Thoracic aorta (tissue), 2 donors: Measurements from ENCODE around the gene SPDYE16. TPM values are rescaled to one million over a fixed set of nuclear protein-coding genes. Genes with fewer than 3 reads are reported as not detected.
"Not testable (repeated sequence)": the region's sequence is repeated elsewhere in the genome, so short reads cannot be mapped to it uniquely, and the experiment has no call there.

Experiments used
- ATAC-seq: fragments of 150-250 bp; one replicate; pipeline ENCODE4 v1.8.0; 2017; ENCODE audit warnings: low read depth; ENCODE audit not compliant: insufficient number of reproducible peaks, low FRiP score
- DNase-seq: peaks from one replicate; pipeline ENCODE4 v3.0.0-alpha.2; 2020; ENCODE audit warnings: low spot score
- H3K27ac ChIP-seq, 2 donors: fragments of 200-600 bp; sonication (generic); 1 replicate in 1 of 2; 2 replicates in 1 of 2; pipeline ENCODE4 v1.5.1; 2016; ENCODE audit warnings: mild to moderate bottlenecking in 2 of 2, moderate library complexity in 2 of 2
- H3K27me3 ChIP-seq: fragments of 200-600 bp; sonication (generic); replicated peaks from 2 replicates; pipeline ENCODE4 v1.6.0; 2016; ENCODE audit warnings: mild to moderate bottlenecking; ENCODE audit not compliant: insufficient read depth
- H3K36me3 ChIP-seq: fragments of 200-600 bp; sonication (generic); one replicate; pipeline ENCODE4 v1.5.1; 2016
- H3K4me1 ChIP-seq, 2 donors: fragments of 200-600 bp; sonication (generic); 1 replicate in 1 of 2; 2 replicates in 1 of 2; pipeline versions ENCODE4 v1.5.1 to v1.6.0; 2016; ENCODE audit warnings: low read depth in 2 of 2, mild to moderate bottlenecking in 1 of 2; ENCODE audit not compliant: control insufficient read depth in 1 of 2
- H3K4me3 ChIP-seq: fragments of 200-600 bp; sonication (generic); 2 replicates; pipeline ENCODE4 v1.5.1; 2016; ENCODE audit warnings: mild to moderate bottlenecking
- H3K9me3 ChIP-seq: fragments of 200-600 bp; sonication (generic); 2 replicates; pipeline ENCODE4 v1.5.1; 2016
- total RNA-seq, 2 donors: library from RNA; depleted of rRNA; stranded (reverse); fragments of >200 nt; gene quantifications; one replicate each; pipeline versions ENCODE4 v1.1.0 to v1.2.3, GENCODE V29; 2016

SPDYE16 gene
- total RNA-seq, 2 donors from 2014 or later = 0.28 to 1.4 TPM

DNA sequence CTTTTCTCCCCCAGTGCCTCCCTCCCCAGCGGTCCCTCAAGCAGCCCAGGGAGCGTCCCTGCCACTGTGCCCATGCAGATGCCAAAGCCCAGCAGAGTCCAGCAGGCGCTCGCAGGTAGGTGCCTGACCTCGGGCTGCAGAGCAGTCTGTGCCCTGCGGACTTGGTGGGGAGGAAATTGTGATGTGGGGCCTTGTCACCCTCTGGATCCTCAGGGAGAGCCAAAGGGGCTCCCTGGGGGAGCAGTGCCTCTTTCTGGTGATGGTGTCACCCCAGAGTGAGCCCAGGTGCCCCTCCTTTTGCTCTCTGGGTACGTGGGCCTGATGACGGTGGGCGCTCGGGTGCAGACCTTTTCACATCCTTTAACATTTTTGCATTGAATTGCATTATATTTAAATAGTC lies 51.0 kb downstream of the SPDYE16 start:
- not testable (repeated sequence) for H3K27ac ChIP-seq, H3K4me3 ChIP-seq, ATAC-seq, H3K27me3 ChIP-seq, DNase-seq, H3K9me3 ChIP-seq, H3K4me1 ChIP-seq, H3K36me3 ChIP-seq

DNA sequence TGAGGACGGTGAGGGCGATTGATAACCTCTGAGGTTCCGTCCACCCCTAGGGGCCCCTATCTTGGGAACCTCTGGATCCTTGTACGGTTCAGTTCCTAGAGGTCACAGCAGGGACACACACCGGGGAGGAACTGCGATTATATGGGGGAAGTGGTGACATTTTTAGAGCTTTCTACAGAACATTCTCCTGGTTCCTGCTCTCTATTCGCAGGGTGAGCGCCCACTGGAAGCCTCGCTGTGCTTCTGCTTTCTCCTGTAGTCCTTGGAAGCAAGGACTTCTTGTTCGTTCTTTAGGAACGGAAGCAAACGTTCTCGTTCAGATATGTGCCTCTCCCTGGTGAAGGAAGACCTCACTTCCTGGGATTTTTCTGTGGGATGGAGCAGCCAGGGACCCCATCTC lies 55.1 kb downstream of the SPDYE16 start:
- not testable (repeated sequence) for DNase-seq, H3K4me3 ChIP-seq, H3K27me3 ChIP-seq, H3K36me3 ChIP-seq, H3K4me1 ChIP-seq, H3K27ac ChIP-seq, H3K9me3 ChIP-seq, ATAC-seq

DNA sequence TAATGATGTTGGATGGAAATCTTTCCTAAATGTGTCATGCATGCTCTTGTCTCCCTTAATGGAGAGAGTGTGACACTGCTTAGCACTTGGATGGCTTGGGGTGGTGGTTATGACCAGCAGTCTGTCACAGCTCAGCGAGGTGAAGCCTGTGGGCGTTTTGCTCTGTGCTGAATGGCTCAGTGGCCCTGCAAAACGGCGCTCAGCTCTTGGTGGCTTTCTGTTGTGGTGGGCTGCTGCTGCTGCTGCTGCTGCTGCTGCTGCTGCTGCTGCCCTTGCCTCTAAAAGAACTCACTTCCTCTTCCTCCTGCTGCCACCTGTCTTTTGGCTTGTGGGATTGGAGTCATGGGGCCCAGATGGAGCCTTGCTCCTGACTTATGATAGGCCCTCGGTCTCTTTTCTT lies 56.5 kb downstream of the SPDYE16 start:
- not testable (repeated sequence) for H3K27ac ChIP-seq, H3K4me1 ChIP-seq, ATAC-seq, H3K27me3 ChIP-seq, H3K9me3 ChIP-seq, H3K4me3 ChIP-seq, DNase-seq
- H3K36me3 ChIP-seq = peaks cover 11% of the 10 kb centered on the region

DNA sequence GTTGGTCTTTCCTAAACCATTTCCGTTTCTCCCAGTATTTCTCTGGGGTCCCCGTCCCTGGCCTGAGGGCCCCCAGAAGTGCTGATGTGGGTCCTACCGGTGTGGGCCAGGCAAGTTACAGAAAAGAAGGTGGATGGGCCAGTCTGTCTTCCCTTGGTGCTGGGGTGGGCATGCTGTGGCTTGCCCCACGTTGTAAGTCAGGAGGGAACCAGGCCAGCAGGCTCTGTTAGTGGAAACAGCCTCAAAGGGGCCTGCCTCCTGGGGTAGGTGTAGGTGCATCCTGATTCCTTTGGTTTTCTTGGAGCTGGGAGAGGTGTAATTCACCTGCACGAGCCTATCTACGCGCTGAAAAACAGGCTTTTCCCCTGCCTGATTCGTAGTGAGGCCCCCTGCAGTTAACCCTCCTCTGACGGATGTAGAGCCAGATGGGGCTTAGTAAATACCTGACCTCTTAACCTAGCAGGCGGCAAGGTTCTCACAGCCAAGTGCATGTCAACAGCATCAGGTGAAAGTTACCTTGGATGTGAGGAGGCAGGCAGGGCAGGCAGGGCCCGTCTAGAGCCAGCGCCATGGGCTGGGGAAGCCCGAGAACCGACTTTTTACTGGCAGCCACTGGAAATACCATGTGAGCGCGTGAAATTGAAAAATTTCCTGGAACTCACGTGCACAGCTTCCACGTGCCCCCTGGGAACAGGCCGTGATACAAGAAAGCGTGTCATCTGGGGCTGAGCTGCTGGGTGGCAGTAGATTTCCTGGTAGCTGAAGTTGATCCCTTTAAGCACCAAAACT lies 57.1 kb downstream of the SPDYE16 start:
- ATAC-seq, H3K27ac ChIP-seq, DNase-seq, H3K27me3 ChIP-seq, H3K4me3 ChIP-seq, H3K4me1 ChIP-seq, H3K9me3 ChIP-seq: not testable (repeated sequence)
- H3K36me3 ChIP-seq = peaks cover 13% of the 10 kb centered on the region

DNA sequence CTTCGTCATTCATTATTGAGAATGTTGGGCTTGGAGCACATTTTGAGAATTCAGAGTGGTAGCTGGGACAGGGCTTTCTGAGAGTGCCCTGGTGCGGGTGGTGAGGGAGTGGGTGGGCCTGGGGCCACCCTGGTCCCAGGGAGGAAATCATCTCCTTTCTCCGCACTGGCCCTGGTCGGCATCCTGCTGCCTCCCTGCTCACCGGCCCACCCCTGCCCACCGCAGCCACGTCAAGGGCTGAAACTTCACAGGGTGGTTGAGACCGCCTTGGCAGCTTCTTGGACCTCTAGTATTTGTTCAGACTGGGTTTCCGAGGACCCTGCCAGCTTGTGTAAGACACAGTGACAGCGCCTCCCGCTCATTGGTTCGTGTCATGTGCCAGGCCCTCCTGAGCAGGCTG lies 58.6 kb downstream of the SPDYE16 start:
- not testable (repeated sequence) for H3K4me1 ChIP-seq, H3K27ac ChIP-seq, H3K9me3 ChIP-seq, H3K27me3 ChIP-seq, ATAC-seq, H3K4me3 ChIP-seq, DNase-seq
- H3K36me3 ChIP-seq = peaks cover 15% of the 10 kb centered on the region

DNA sequence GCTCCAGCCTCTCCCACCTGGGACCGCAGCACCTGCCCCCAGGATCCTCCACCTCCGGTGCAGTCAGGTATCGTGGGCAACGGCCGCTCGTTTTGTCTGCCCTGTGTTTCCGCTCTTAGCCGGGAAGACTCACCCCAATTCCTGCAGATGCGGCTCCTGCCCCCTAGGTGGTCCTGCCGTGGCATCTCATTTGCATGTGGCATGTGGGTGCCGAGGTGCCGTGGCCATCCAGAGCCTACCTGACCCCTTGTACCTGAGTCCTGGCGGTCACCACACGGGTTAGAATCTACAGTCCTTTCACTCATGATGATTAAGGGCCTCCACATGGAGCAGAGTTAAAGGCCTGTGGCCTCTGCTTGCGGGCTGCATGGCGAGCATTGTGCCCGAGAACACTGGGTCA lies 60.0 kb downstream of the SPDYE16 start:
- not testable (repeated sequence) for H3K9me3 ChIP-seq, H3K27ac ChIP-seq, H3K4me3 ChIP-seq, DNase-seq, H3K4me1 ChIP-seq, ATAC-seq, H3K27me3 ChIP-seq
- H3K36me3 ChIP-seq = peaks cover 15% of the 10 kb centered on the region

DNA sequence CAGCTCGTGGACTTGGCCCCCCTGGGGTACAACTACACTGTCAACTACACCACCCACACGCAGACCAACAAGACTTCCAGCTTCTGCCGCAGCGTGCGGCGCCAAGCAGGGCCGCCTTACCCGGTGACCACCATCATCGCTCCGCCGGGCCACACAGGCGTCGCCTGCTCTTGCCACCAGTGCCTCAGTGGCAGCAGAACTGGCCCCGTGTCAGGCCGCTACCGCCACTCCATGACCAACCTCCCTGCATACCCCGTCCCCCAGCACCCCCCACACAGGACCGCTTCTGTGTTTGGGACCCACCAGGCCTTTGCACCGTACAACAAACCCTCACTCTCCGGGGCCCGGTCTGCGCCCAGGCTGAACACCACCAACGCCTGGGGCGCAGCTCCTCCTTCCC lies 60.4 kb downstream of the SPDYE16 start:
- not testable (repeated sequence) for H3K27me3 ChIP-seq, DNase-seq, H3K4me1 ChIP-seq, H3K27ac ChIP-seq, ATAC-seq, H3K9me3 ChIP-seq, H3K4me3 ChIP-seq
- H3K36me3 ChIP-seq = peaks cover 15% of the 10 kb centered on the region

Other genes starting within 250 kb of the SPDYE16 start
- 1,000 to 10,000 TPM; 1,835 to 2,623 TPM for gene HSPB1, start 240.6 kb downstream of the SPDYE16 start, total RNA-seq
- gene YWHAG, start 184.3 kb downstream of the SPDYE16 start, total RNA-seq = 100 to 1,000 TPM in 1 of 2 donors, 10 to 100 TPM in 1; 63.2 to 129 TPM
- gene SSC4D, start 133.6 kb downstream of the SPDYE16 start, total RNA-seq = 1 to 10 TPM; 1.5 to 3.2 TPM
- 1 to 10 TPM; 1.6 TPM for gene ZP3, start 118.3 kb downstream of the SPDYE16 start, total RNA-seq
- 10 to 100 TPM; 19.1 to 21.3 TPM for gene DTX2, start 81.6 kb downstream of the SPDYE16 start, total RNA-seq
- gene UPK3B, start 32.7 kb downstream of the SPDYE16 start, total RNA-seq = 1 to 10 TPM; 3.9 to 5.1 TPM
- 1 to 10 TPM; 6.8 to 7.3 TPM for gene POMZP3, start 84.0 kb upstream of the SPDYE16 start, total RNA-seq